ENCODE measurements around the gene TMEM106C. TPM values are rescaled to one million over a fixed set of nuclear protein-coding genes. Genes with fewer than 3 reads are reported as not detected.
A peak's percentile ranks its signal among the peaks of the same experiment; 100 is the strongest.

The TMEM106C gene
- total and polyA plus RNA-seq, 2 of the 13 experiments (the other 11 are each of a cell fraction or from before 2014, with no cell fraction given): 132 to 192 TPM

DNA sequence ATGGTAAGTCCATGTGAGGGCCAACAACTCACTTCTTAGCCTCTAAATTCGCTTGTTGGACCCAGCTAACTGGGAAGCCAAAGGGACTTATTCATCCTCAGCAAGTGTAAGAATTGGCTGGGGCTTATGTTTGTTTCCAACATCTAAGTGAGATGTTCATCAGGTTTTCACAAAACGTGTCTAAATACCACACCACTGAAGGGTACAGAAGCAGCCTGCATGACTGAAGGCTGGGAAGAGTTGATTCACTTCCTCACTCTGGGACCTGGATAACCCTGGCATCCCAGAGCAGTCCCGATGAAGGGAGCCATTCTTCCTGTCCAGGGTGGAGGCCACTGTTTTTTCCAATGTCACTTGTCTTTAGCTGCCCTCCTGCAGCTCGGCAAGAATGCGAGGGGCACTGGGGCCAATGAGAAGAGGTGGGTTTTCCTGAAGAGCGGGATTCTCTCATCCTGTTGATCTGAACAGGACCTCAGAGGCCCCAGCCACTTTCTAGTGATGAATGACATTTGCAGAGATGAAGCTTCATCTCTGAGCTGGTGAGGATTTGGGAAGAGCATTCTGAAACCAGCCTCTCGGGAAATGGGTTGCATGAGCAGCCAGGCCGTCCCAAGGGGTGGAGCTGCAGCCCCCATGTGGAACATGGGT is 53.1 kb downstream of the TMEM106C start (continued):
- TF ChIP-seq ZNF687 (CRISPR knock-in tag; IDR thresholded peaks at IDR 0.05): no peak

DNA sequence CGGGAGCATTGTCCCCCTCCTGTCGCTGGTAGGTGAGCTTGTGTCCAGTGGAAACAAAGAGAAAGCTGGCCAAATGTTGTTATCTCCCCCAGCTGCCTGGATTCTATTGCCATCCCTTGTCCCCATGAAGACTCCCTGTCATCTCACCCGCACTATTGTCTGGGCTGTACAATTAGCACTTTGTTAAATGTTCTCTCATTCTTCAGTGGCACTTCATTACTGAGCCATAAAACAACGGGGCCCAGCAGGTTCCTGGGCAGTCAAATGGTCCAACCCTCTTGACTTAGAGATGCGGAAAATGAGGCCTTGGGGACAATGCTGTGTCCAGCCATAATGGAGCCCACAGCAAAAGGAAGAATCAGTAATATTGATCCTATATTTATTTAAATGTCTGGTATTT is 54.1 kb downstream of the TMEM106C start:
- ATAC-seq (no peak), DNase-seq (ENCODE audit: low spot score) (no peak), FAIRE-seq (no peak)
- Histone ChIP-seq H4K20me1 (ENCODE audit: insufficient read depth, low read length) (no peaks in the 10 kb centered on the region), H3K4me3 (replicated peaks in 1 of 3; ENCODE audit: insufficient read depth in 1 of 3, low read depth in 2 of 3, low read length in 3 of 3) (peak overlapping the region in 1 of 3 experiments; percentile 43; a peak in 1 of 6 replicates), H3K9ac (ENCODE audit: insufficient read depth, low read depth, low read length) (no peak overlapping the region), H3K27ac (ENCODE audit: extremely low read length, insufficient read depth, low read length) (no peak overlapping the region), H3K36me3 (replicated peaks in 1 of 2; ENCODE audit: control insufficient read depth in 1 of 2, insufficient read depth in 2 of 2, low read length in 2 of 2) (no peaks in the 10 kb centered on the region), H3K4me2 (ENCODE audit: low read depth, low read length) (peak overlapping the region; percentile 67), H3K9me3 (ENCODE audit: low read length) (no peaks in the 10 kb centered on the region), H2AFZ (ENCODE audit: low read length) (no peak overlapping the region), H3K79me2 (ENCODE audit: insufficient read depth, low read length) (no peaks in the 10 kb centered on the region), H3K4me1 (ENCODE audit: insufficient read depth, low read length) (peaks cover 46% of the 10 kb centered on the region), H3K27me3 (ENCODE audit: control insufficient read depth in 1 of 2, insufficient read depth in 2 of 2, low read length in 2 of 2) (no peaks in the 10 kb centered on the region)
- ChIA-PET CTCF (ENCODE audit: low intra/inter-chr PET ratio, low total read pairs) (no interaction called here), POLR2A (interaction anchor here (0.9 to 1.3 kb wide), 3 partner anchors 20 to 140 kb away, joined by 3 read pairs; partner anchors contain the start of genes ASB8 and VDR)
- intact Hi-C loops (cut with micrococcal nuclease; ENCODE audit: unreplicated experiment) (no loop called here), in situ Hi-C loops (cut with HindIII; ENCODE audit: extremely low pct_ligation_motif_present, low pct_unique_long_range_greater_than_20kb) (no loop called here)
- BruUV-seq (replicated peaks): no TSS peak
- WGBS (ENCODE audit: low lambda C conversion rate): 40% methylated on average over 5 of the region's 5 CpGs
- TF ChIP-seq SP4 (CRISPR knock-in tag; IDR thresholded peaks at IDR 0.05) (no peak), NONO (IDR thresholded peaks at IDR 0.05) (no peak), NONO (CRISPR knock-in tag; conservative IDR thresholded peaks at IDR 0.05) (no peak), ZNF616 (CRISPR knock-in tag; IDR thresholded peaks at IDR 0.05; ENCODE audit: low read depth) (no peak), TBX3 (IDR thresholded peaks at IDR 0.05; ENCODE audit: borderline replicate concordance) (no peak), PHF21A (CRISPR knock-in tag; IDR thresholded peaks at IDR 0.05) (no peak)
- TF ChIP-seq, protein P1, sequence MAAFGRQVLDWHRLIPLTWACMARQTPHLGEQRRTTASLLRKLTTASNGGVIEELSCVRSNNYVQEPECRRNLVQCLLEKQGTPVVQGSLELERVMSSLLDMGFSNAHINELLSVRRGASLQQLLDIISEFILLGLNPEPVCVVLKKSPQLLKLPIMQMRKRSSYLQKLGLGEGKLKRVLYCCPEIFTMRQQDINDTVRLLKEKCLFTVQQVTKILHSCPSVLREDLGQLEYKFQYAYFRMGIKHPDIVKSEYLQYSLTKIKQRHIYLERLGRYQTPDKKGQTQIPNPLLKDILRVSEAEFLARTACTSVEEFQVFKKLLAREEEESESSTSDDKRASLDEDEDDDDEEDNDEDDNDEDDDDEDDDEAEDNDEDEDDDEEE (CRISPR knock-in tag; IDR thresholded peaks at IDR 0.05): no peak
- TF ChIP-seq, protein P2, sequence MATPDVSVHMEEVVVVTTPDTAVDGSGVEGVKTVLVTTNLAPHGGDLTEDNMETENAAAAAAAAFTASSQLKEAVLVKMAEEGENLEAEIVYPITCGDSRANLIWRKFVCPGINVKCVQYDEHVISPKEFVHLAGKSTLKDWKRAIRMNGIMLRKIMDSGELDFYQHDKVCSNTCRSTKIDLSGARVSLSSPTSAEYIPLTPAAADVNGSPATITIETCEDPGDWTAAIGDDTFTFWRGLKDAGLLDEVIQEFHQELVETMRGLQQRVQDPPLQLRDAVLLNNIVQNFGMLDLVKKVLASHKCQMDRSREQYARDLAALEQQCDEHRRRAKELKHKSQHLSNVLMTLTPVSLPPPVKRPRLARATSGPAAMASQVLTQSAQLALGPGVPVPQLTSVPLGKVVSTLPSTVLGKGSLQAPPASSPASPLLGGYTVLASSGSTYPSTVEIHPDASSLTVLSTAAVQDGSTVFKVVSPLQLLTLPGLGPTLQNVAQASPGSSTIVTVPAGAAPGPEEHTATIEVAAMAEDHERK (CRISPR knock-in tag; IDR thresholded peaks at IDR 0.05; ENCODE audit: low read depth): no peak

Measured in HepG2 (cell line).